Mammary epithelial cell (primary cell): ENCODE results near the gene ZNF33B.

Source experiments
- EZH2 ChIP-seq: IDR thresholded peaks from 2 replicates; pipeline ENCODE4 v1.6.1; 2012; ENCODE audit warnings: low read length, inconsistent platforms, borderline replicate concordance
- TF ChIP-seq, protein P1 (sequence below), 2 donors: IDR thresholded peaks in 1 of 2; conservative IDR thresholded peaks in 1 of 2; 2 replicates each; pipeline ENCODE4 v1.5.1; 2011 to 2012; ENCODE audit warnings: inconsistent platforms in 2 of 2, low read length in 2 of 2, mild to moderate bottlenecking in 2 of 2, control low read depth in 1 of 2, low read depth in 1 of 2; ENCODE audit not compliant: insufficient read depth in 1 of 2; ENCODE audit errors: extremely low read depth in 1 of 2

DNA sequence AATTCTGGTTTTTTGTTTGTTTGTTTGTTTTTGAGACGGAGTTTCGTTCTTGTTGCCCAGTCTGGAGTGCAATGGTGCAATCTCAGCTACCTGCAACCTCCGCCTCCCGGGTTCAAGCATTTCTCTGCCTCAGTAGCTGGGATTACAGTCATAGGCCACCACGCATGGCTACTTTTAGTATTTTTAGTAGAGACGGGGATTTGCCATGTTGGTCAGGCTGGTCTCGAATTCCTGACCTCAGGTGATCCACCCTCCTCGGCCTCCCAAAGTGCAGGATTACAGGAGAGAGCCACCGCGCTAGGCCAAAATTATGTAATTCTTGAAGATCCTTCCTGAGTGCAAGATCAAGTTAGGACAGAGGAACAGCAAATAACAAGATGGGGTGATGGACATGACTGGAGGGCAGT lies 719 bp downstream of the ZNF33B start:
- TF ChIP-seq, protein P1, sequence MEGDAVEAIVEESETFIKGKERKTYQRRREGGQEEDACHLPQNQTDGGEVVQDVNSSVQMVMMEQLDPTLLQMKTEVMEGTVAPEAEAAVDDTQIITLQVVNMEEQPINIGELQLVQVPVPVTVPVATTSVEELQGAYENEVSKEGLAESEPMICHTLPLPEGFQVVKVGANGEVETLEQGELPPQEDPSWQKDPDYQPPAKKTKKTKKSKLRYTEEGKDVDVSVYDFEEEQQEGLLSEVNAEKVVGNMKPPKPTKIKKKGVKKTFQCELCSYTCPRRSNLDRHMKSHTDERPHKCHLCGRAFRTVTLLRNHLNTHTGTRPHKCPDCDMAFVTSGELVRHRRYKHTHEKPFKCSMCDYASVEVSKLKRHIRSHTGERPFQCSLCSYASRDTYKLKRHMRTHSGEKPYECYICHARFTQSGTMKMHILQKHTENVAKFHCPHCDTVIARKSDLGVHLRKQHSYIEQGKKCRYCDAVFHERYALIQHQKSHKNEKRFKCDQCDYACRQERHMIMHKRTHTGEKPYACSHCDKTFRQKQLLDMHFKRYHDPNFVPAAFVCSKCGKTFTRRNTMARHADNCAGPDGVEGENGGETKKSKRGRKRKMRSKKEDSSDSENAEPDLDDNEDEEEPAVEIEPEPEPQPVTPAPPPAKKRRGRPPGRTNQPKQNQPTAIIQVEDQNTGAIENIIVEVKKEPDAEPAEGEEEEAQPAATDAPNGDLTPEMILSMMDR (conservative IDR thresholded peaks at IDR 0.05 in 1 of 2, IDR thresholded peaks at IDR 0.05 in 1 of 2; ENCODE audit: extremely low read depth in 1 of 2, insufficient read depth in 1 of 2, low read depth in 1 of 2, low read length in 2 of 2) = no peak
- no peak for TF ChIP-seq EZH2
